Heart right ventricle (tissue), 16 donors: ENCODE measurements around the gene SLC6A7. TPM values are rescaled to one million over a fixed set of nuclear protein-coding genes. Genes with fewer than 3 reads are reported as not detected.

Source experiments
- ATAC-seq, 8 donors: fragments of 200-7000 bp; cut with Tn5 transposase; one replicate each; pipeline ENCODE4 v1.9.1; 2020; ENCODE audit warnings: mild to moderate bottlenecking in 8 of 8, moderate library complexity in 8 of 8, moderate number of reproducible peaks in 1 of 8
- DNase-seq, 2 donors: peaks; one replicate each; pipeline ENCODE4 v3.0.0-alpha.2; 2020
- H3K27ac ChIP-seq, 10 donors: fragments of 200-600 bp; sonication (generic) in 2 of 10; one replicate each; pipeline versions ENCODE4 v1.5.0 to v1.8.0; 2020 to 2022; ENCODE audit warnings: mild to moderate bottlenecking in 3 of 10
- H3K27me3 ChIP-seq, 7 donors: fragments of 200-600 bp; one replicate each; pipeline ENCODE4 v1.8.0; 2021 to 2022; ENCODE audit warnings: mild to moderate bottlenecking in 2 of 7
- H3K36me3 ChIP-seq, 9 donors: fragments of 200-600 bp; sonication (generic) in 1 of 9; one replicate each; pipeline versions ENCODE4 v1.5.0 to v1.8.0; 2020 to 2022; ENCODE audit warnings: mild to moderate bottlenecking in 2 of 9
- H3K4me1 ChIP-seq, 9 donors: fragments of 200-600 bp; sonication (generic) in 1 of 9; one replicate each; pipeline versions ENCODE4 v1.5.0 to v1.8.0; 2020 to 2022; ENCODE audit warnings: mild to moderate bottlenecking in 4 of 9
- H3K4me3 ChIP-seq, 10 donors: fragments of 200-600 bp; sonication (generic) in 2 of 10; one replicate each; pipeline versions ENCODE4 v1.5.0 to v1.8.0; 2020 to 2022; ENCODE audit warnings: mild to moderate bottlenecking in 7 of 10, moderate library complexity in 2 of 10
- H3K9me3 ChIP-seq, 11 donors: fragments of 200-600 bp in 10 of 11; sonication (generic) in 2 of 11; one replicate each; pipeline versions ENCODE4 v1.5.0 to v1.8.0; 2013 to 2022; ENCODE audit warnings: mild to moderate bottlenecking in 2 of 11, control low read depth in 1 of 11, moderate library complexity in 1 of 11
- CTCF ChIP-seq, 9 donors: fragments of 200-600 bp; sonication (generic) in 2 of 9; IDR thresholded peaks; one replicate each; pipeline versions ENCODE4 v1.5.0 to v1.8.0; 2021 to 2022; ENCODE audit warnings: antibody characterized with exemption in 9 of 9, mild to moderate bottlenecking in 5 of 9, moderate library complexity in 1 of 9
- WGBS, 2 donors: extraction: QIAGEN DNeasy Blood & Tissue Kit; methylation state at CpG; one replicate each; pipeline ENCODE4 v1.1.7; 2013; ENCODE audit warnings: inconsistent platforms in 1 of 2; 5-methylcytosine and 5-hydroxymethylcytosine counted together
- intact Hi-C, 10 donors: fragments of 100-400 bp; cut with DNase I; formaldehyde crosslinking; loops; one replicate each; pipeline versions ENCODE4 v1.11.1 to v1.14.2; 2022
- polyA plus RNA-seq, 2 donors: library from polyadenylated mRNA; stranded (reverse); fragments of 200-250 nt; gene quantifications; one replicate each; pipeline ENCODE4 v1.2.3, GENCODE V29; 2013
- total RNA-seq, 10 donors: library from RNA; stranded (reverse); fragmentation: NEBNext Ultra II Directional in 3 of 10; extraction: Animal tissue kit (Norgen Biotek cat#: 25700) in 3 of 10; gene quantifications; one replicate each; pipeline versions ENCODE4 v1.2.1 to v1.2.4, GENCODE V29; 2021 to 2023
- donor health status: Arrhythmogenic right ventricular cardiomyopathy.
- donor health status: ischemic (EF 13 %, LVEDD 7.1; RV severe dilation, severe dysfunction).
- donor health status: healthy with polysubstance abuse.
- donor health status: DM: no; HTN: yes; CAD: no.
- donor health status: DM: no; HTN: no; CAD: no.
- donor health status: ischemic (EF 25% LVEDD 6.9; RV normal size, moderate dysfunction).
- donor health status: ischemic (EF 25% LVEDD 5.7; RV mildly dilated, moderate dysfunction).
- donor health status: healthy.
- donor health status: DM: yes; HTN: yes; CAD: no.
- donor health status: Ischemic cardiomyopathy.
- donor health status: ischemic (EF 35%, LVEDD 5.7; RV mildly dilated, moderate dysfunction).
- donor health status: nonischemic (EF 11% LVEDD 7.7; RV severe dilation, severe dysfunction).
- donor health status: DM: yes; HTN: yes; CAD: no.
- donor health status: PGD.
- donor health status: ischemic (EF 29% LVEDD 5.4; RV normal size, mild dysfunction).
- donor health status: nonischemic (EF 23%, LVEDD 6.1; RV moderate dilation, normal function).

Gene SLC6A7
- total and polyA plus RNA-seq, 12 donors, result not detected

- Histone ChIP-seq H3K27me3 (no peaks in the 10 kb centered on the region), H3K27ac (no peak overlapping the region), H3K36me3 (peaks cover 0 to 4% (median 0%) of the 10 kb centered on the region in 9 donors), H3K4me3 (no peak overlapping the region), H3K4me1 (peaks cover 0 to 14% (median 0%) of the 10 kb centered on the region in 9 donors), H3K9me3 (no peaks in the 10 kb centered on the region)
- DNase-seq (no peak), ATAC-seq (no peak)
- 83 to 89% methylated on average over 2 of the region's 2 CpGs for WGBS, 2 donors
- no peak for TF ChIP-seq CTCF (IDR thresholded peaks at IDR 0.05)
- intact Hi-C loops, result no loop called here
Observed at GRCh38 chr5:150236313-150236712, 46.5 kb downstream of the SLC6A7 start.

- WGBS, 2 donors, result 87 to 89% methylated on average over 15 of the region's 15 CpGs
- intact Hi-C loops, result no loop called here
- Histone ChIP-seq H3K9me3 (no peaks in the 10 kb centered on the region), H3K27me3 (no peaks in the 10 kb centered on the region), H3K27ac (no peak overlapping the region), H3K36me3 (peaks cover 0 to 4% (median 0%) of the 10 kb centered on the region in 9 donors), H3K4me1 (peaks cover 0 to 14% (median 0%) of the 10 kb centered on the region in 9 donors), H3K4me3 (no peak overlapping the region)
- ATAC-seq (no peak), DNase-seq (no peak)
- no peak for TF ChIP-seq CTCF (IDR thresholded peaks at IDR 0.05)
Observed at GRCh38 chr5:150236981-150237754, 47.3 kb downstream of the SLC6A7 start.

- Histone ChIP-seq H3K27ac (no peak overlapping the region), H3K4me1 (peaks cover 0 to 14% (median 0%) of the 10 kb centered on the region in 9 donors), H3K9me3 (no peaks in the 10 kb centered on the region), H3K4me3 (no peak overlapping the region), H3K27me3 (no peaks in the 10 kb centered on the region), H3K36me3 (peaks cover 0 to 4% (median 0%) of the 10 kb centered on the region in 9 donors)
- WGBS, 2 donors, result 92% methylated on average over 10 of the region's 10 CpGs
- no peak for TF ChIP-seq CTCF (IDR thresholded peaks at IDR 0.05)
- intact Hi-C loops, result no loop called here
- ATAC-seq (no peak), DNase-seq (no peak)
Observed at GRCh38 chr5:150238646-150239045, 48.8 kb downstream of the SLC6A7 start.

GRCh38 chr5:150239099-150239793 is 49.4 kb downstream of the SLC6A7 start:
- ATAC-seq (no peak), DNase-seq (no peak)
- no peak for TF ChIP-seq CTCF (IDR thresholded peaks at IDR 0.05)
- Histone ChIP-seq H3K4me1 (peaks cover 0 to 10% (median 0%) of the 10 kb centered on the region in 9 donors), H3K27me3 (no peaks in the 10 kb centered on the region), H3K36me3 (peaks cover 0 to under 1% (median 0%) of the 10 kb centered on the region in 9 donors), H3K27ac (no peak overlapping the region), H3K9me3 (no peaks in the 10 kb centered on the region), H3K4me3 (no peak overlapping the region)
- WGBS, 2 donors, result 93 to 95% methylated on average over 21 of the region's 21 CpGs
- intact Hi-C loops, result no loop called here
